CD14-positive monocyte (primary cell): ENCODE data around the gene AKR1B1. TPM values are rescaled to one million over a fixed set of nuclear protein-coding genes. Genes with fewer than 3 reads are reported as not detected.

Experiments used
- DNase-seq, 3 donors: peaks; one replicate each; pipeline ENCODE4 v3.0.0-alpha.2; 2011 to 2022
- H2AFZ ChIP-seq: 2 replicates; pipeline ENCODE4 v1.6.0; 2012; ENCODE audit warnings: mild to moderate bottlenecking, low read depth, low read length, inconsistent platforms; ENCODE audit not compliant: insufficient read depth, poor library complexity, severe bottlenecking
- H3K27ac ChIP-seq, 2 donors: 1 replicate in 1 of 2; 2 replicates in 1 of 2; pipeline ENCODE4 v1.5.1; 2012 to 2013; ENCODE audit warnings: low read length in 2 of 2, control low read depth in 1 of 2, inconsistent platforms in 1 of 2, low read depth in 1 of 2, mild to moderate bottlenecking in 1 of 2
- H3K27me3 ChIP-seq, 2 donors: one replicate each; pipeline versions ENCODE4 v1.6.0 to v1.6.1; 2011 to 2013; ENCODE audit warnings: low read length in 2 of 2; ENCODE audit not compliant: control insufficient read depth in 2 of 2, insufficient read depth in 2 of 2
- H3K36me3 ChIP-seq, 2 donors: replicated peaks in 1 of 2; 1 replicate in 1 of 2; 2 replicates in 1 of 2; pipeline versions ENCODE4 v1.5.1 to v1.6.1; 2012 to 2013; ENCODE audit warnings: low read length in 2 of 2, control low read depth in 1 of 2, inconsistent platforms in 1 of 2, mild to moderate bottlenecking in 1 of 2; ENCODE audit not compliant: insufficient read depth in 2 of 2, control insufficient read depth in 1 of 2
- H3K4me1 ChIP-seq, 2 donors: 1 replicate in 1 of 2; 2 replicates in 1 of 2; pipeline versions ENCODE4 v1.5.1 to v1.6.1; 2012 to 2013; ENCODE audit warnings: low read length in 2 of 2, control low read depth in 1 of 2, inconsistent platforms in 1 of 2, mild to moderate bottlenecking in 1 of 2, moderate library complexity in 1 of 2; ENCODE audit not compliant: insufficient read depth in 2 of 2, control insufficient read depth in 1 of 2
- H3K4me2 ChIP-seq: replicated peaks from 2 replicates; pipeline ENCODE3; 2012; ENCODE audit warnings: low read length, moderate library complexity, mild to moderate bottlenecking; ENCODE audit not compliant: poor library complexity, severe bottlenecking; ENCODE audit errors: extremely low read depth
- H3K4me3 ChIP-seq, 3 experiments: fragments of 200-600 bp in 1 of 3; sonication (generic) in 1 of 3; replicated peaks in 1 of 3; 1 replicate in 2 of 3; 2 replicates in 1 of 3; pipeline ENCODE4 v1.5.1; 2011 to 2013; ENCODE audit warnings: low read length in 3 of 3, mild to moderate bottlenecking in 3 of 3, control low read depth in 2 of 3, low read depth in 2 of 3, inconsistent platforms in 1 of 3, moderate library complexity in 1 of 3
- H3K79me2 ChIP-seq: 2 replicates; pipeline ENCODE4 v1.6.0; 2012; ENCODE audit warnings: mild to moderate bottlenecking, control low read depth, inconsistent platforms, low read length, moderate library complexity; ENCODE audit not compliant: insufficient read depth
- H3K9ac ChIP-seq: 2 replicates; pipeline ENCODE4 v1.6.0; 2017; ENCODE audit warnings: low read length, mild to moderate bottlenecking; ENCODE audit not compliant: insufficient read depth, poor library complexity, severe bottlenecking
- H3K9me3 ChIP-seq, 2 donors: replicated peaks in 1 of 2; 1 replicate in 1 of 2; 2 replicates in 1 of 2; pipeline versions ENCODE4 v1.5.1 to v1.6.1; 2012 to 2013; ENCODE audit warnings: low read length in 2 of 2, control low read depth in 1 of 2; ENCODE audit not compliant: control insufficient read depth in 1 of 2, insufficient read depth in 1 of 2
- H4K20me1 ChIP-seq: 2 replicates; pipeline ENCODE4 v1.6.0; 2012; ENCODE audit warnings: mild to moderate bottlenecking, low read length, control low read depth, moderate library complexity; ENCODE audit not compliant: insufficient read depth
- H3K27ac Mint-ChIP-seq, 7 donors: one replicate each; pipeline ENCODE4 v1.8.0; 2020; ENCODE audit warnings: mild to moderate bottlenecking in 7 of 7, mixed read lengths in 7 of 7, moderate library complexity in 6 of 7, inconsistent platforms in 2 of 7
- H3K27me3 Mint-ChIP-seq, 3 donors: one replicate each; pipeline ENCODE4 v1.8.0; 2021 to 2022; ENCODE audit warnings: low read depth in 3 of 3, mild to moderate bottlenecking in 3 of 3, mixed read lengths in 3 of 3, moderate library complexity in 3 of 3, inconsistent platforms in 1 of 3
- H3K36me3 Mint-ChIP-seq, 2 donors: one replicate each; pipeline ENCODE4 v1.8.0; 2020; ENCODE audit warnings: mixed read lengths in 2 of 2, inconsistent platforms in 1 of 2, mild to moderate bottlenecking in 1 of 2
- H3K4me1 Mint-ChIP-seq: one replicate; pipeline ENCODE4 v1.8.0; 2020; ENCODE audit warnings: mild to moderate bottlenecking, mixed read lengths
- H3K4me3 Mint-ChIP-seq, 2 donors: one replicate each; pipeline ENCODE4 v1.8.0; 2020; ENCODE audit warnings: mild to moderate bottlenecking in 2 of 2, mixed read lengths in 2 of 2, moderate library complexity in 1 of 2
- H3K9me3 Mint-ChIP-seq, 7 donors: one replicate each; pipeline ENCODE4 v1.8.0; 2020 to 2022; ENCODE audit warnings: mixed read lengths in 7 of 7, mild to moderate bottlenecking in 6 of 7, moderate library complexity in 6 of 7, inconsistent platforms in 2 of 7
- CTCF ChIP-seq: fragments of 200-600 bp; IDR thresholded peaks from one replicate; pipeline ENCODE4 v1.8.0; 2022; ENCODE audit warnings: antibody characterized with exemption, mild to moderate bottlenecking
- WGBS: methylation state at CpG from one replicate; pipeline ENCODE4 v1.1.5; 2013; ENCODE audit warnings: missing lambda C conversion rate; ENCODE audit not compliant: insufficient coverage; 5-methylcytosine and 5-hydroxymethylcytosine counted together
- intact Hi-C, 2 donors: fragments of 100-400 bp; cut with micrococcal nuclease; formaldehyde crosslinking; loops; one replicate each; pipeline versions ENCODE4 v1.15.0 to v1.15.1; 2023
- polyA plus RNA-seq, 3 donors: library from polyadenylated mRNA; depleted of rRNA in 1 of 3; unstranded in 2 of 3; stranded (reverse) in 1 of 3; fragments of 300-500 nt in 2 of 3; fragments of >200 nt in 1 of 3; fragmentation: Illumina TruSeq in 2 of 3; gene quantifications; 1 replicate in 2 of 3; 2 replicates in 1 of 3; pipeline ENCODE4 v1.2.3, GENCODE V29; 2012 to 2021

Gene AKR1B1
- polyA plus RNA-seq, 3 donors: 50.1 to 66.4 (median 62.6) TPM

- H3K27ac ChIP-seq: no peak overlapping the region
- no peak overlapping the region for H3K27ac Mint-ChIP-seq
- no CpG with 5 or more reads among the region's 5 CpGs for WGBS
- H3K36me3 ChIP-seq: no peaks in the 10 kb centered on the region
- no peak for DNase-seq
- H3K9ac ChIP-seq: no peak overlapping the region
- no peaks in the 10 kb centered on the region for H4K20me1 ChIP-seq
- no peaks in the 10 kb centered on the region for H3K36me3 Mint-ChIP-seq
- H3K4me3 ChIP-seq: no peak overlapping the region
- no peaks in the 10 kb centered on the region for H3K27me3 ChIP-seq
- H3K79me2 ChIP-seq: no peaks in the 10 kb centered on the region
- H2AFZ ChIP-seq: no peak overlapping the region
- intact Hi-C loops: no loop called here
- no peaks in the 10 kb centered on the region for H3K4me1 Mint-ChIP-seq
- TF ChIP-seq CTCF: no peak
- H3K9me3 Mint-ChIP-seq: peaks cover 0 to 7% (median 2%) of the 10 kb centered on the region in 7 donors
- no peak overlapping the region for H3K4me2 ChIP-seq
- H3K4me1 ChIP-seq: no peaks in the 10 kb centered on the region
- no peaks in the 10 kb centered on the region for H3K9me3 ChIP-seq
- peaks cover 1 to 3% (median 3%) of the 10 kb centered on the region in 3 donors for H3K27me3 Mint-ChIP-seq
- no peak overlapping the region for H3K4me3 Mint-ChIP-seq
These were observed 62.9 kb downstream of the AKR1B1 start for GRCh38 chr7:134396031-134396430.

GRCh38 chr7:134395604-134396003 lies 63.3 kb downstream of the AKR1B1 start:
- WGBS: no CpG with 5 or more reads among the region's 4 CpGs
- intact Hi-C loops: no loop called here
- Histone ChIP-seq H3K4me1 (no peaks in the 10 kb centered on the region), H3K9me3 (no peaks in the 10 kb centered on the region), H3K9ac (no peak overlapping the region), H3K4me2 (no peak overlapping the region), H3K36me3 (no peaks in the 10 kb centered on the region), H3K4me3 (no peak overlapping the region), H3K27me3 (no peaks in the 10 kb centered on the region), H3K27ac (no peak overlapping the region), H2AFZ (no peak overlapping the region), H4K20me1 (no peaks in the 10 kb centered on the region), H3K79me2 (no peaks in the 10 kb centered on the region)
- no peak for TF ChIP-seq CTCF
- H3K4me3 Mint-ChIP-seq: no peak overlapping the region
- H3K4me1 Mint-ChIP-seq: no peaks in the 10 kb centered on the region
- peaks cover 1 to 3% (median 3%) of the 10 kb centered on the region in 3 donors for H3K27me3 Mint-ChIP-seq
- H3K27ac Mint-ChIP-seq: no peak overlapping the region
- H3K36me3 Mint-ChIP-seq: no peaks in the 10 kb centered on the region
- DNase-seq: no peak
- peaks cover 0 to 7% (median 2%) of the 10 kb centered on the region in 7 donors for H3K9me3 Mint-ChIP-seq
